ENCODE measurements around the gene IQCF5. TPM values are rescaled to one million over a fixed set of nuclear protein-coding genes. Genes with fewer than 3 reads are reported as not detected.

IQCF5 gene
- total and polyA plus RNA-seq, 4 donors: not detected

DNA sequence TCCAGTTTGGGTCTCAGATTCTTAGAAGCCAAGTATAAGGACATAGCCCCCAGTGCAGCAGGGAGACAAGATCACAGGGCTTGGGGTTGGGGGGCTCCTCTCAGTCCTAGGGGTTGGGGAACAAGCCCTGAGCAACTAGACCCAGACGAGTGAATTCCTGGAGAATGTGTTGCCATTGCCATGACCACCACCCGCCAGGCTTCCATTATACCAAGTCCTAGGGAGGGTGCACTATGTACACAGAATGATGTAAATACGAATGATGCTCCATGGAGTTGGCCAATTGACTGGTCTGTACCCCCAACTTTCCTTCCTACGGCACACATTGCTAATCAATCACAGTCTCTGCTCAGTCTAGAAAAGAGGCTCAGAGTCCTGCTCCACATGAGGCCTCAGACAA lies 19.0 kb upstream of the IQCF5 start:
- Histone ChIP-seq H3K27me3 (ENCODE audit: control insufficient read depth in 4 of 4, insufficient read depth in 4 of 4, low read length in 3 of 4) (peaks cover 0 to 9% (median 0%) of the 10 kb centered on the region in 4 donors), H3K4me1 (ENCODE audit: control insufficient read depth in 4 of 4, insufficient read depth in 4 of 4, low read length in 3 of 4) (no peaks in the 10 kb centered on the region)
- WGBS: 78% methylated on average over 4 of the region's 4 CpGs

DNA sequence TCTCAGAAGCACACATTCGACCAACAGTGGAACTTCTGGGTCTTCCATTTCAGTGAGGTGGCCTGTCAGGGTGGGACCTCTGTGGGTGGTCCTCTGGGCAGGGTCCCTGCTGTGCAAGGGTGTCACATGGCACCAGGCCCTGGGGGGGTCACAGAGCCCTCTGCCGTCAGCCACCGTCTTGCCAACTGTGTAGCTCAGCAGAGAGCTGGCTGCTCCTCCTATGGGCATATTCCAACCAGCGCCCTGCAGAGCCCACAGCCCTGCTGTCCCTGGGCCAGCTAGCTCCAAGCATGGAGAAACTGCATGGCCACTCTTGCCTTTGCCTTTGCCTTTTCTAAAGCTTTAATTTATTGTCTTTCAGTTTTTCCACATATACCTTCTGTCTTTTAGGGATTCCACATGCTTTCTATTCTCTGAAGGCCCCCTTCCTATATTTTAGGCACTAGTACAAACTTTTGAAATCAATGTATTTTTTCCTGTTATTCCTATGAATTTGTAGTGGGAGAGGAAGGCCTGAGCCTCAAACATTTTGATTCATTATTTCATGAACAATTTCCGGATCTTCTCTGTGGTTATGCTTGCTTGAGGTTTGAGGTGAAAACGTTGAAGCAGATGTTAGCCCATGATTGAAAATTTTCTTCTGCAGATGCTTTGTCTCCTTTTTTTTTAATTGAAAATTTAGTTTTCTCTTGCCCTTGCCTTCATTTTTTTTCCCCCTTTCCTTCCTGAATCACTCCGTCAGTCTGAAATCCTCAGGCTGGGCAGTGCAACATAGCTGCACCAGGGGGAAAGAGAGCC lies 16.0 kb upstream of the IQCF5 start:
- WGBS: 75% methylated on average over 7 of the region's 7 CpGs
- Histone ChIP-seq H3K4me3 (ENCODE audit: low read depth in 1 of 3, low read length in 3 of 3) (no peak overlapping the region), H3K9me3 (ENCODE audit: control insufficient read depth in 4 of 4, low read length in 3 of 4) (no peaks in the 10 kb centered on the region), H3K4me1 (ENCODE audit: control insufficient read depth in 4 of 4, insufficient read depth in 4 of 4, low read length in 3 of 4) (no peaks in the 10 kb centered on the region), H3K27ac (ENCODE audit: low read depth in 1 of 2, low read length in 2 of 2) (no peak overlapping the region), H3K9ac (ENCODE audit: low read depth in 1 of 2, low read length in 2 of 2) (no peak overlapping the region), H3K36me3 (ENCODE audit: control insufficient read depth in 4 of 4, insufficient read depth in 3 of 4, low read depth in 1 of 4, low read length in 3 of 4) (no peaks in the 10 kb centered on the region), H3K27me3 (ENCODE audit: control insufficient read depth in 4 of 4, insufficient read depth in 4 of 4, low read length in 3 of 4) (peaks cover 0 to 3% (median 0%) of the 10 kb centered on the region in 4 donors)
- no peak for DNase-seq (ENCODE audit: low spot score)
- TF ChIP-seq YY1 (IDR thresholded peaks at IDR 0.05): no peak
- no peak for TF ChIP-seq FOXA2 (IDR thresholded peaks at IDR 0.05)
- TF ChIP-seq FOXA1 (IDR thresholded peaks at IDR 0.05): no peak
- TF ChIP-seq GABPA (IDR thresholded peaks at IDR 0.05 in 1 of 2, conservative IDR thresholded peaks at IDR 0.05 in 1 of 2): no peak
- TF ChIP-seq HNF4G (IDR thresholded peaks at IDR 0.05): no peak
- no peak for TF ChIP-seq RAD21 (IDR thresholded peaks at IDR 0.05)
- TF ChIP-seq EGR1 (IDR thresholded peaks at IDR 0.05; ENCODE audit: low read depth in 2 of 2): no peak
- TF ChIP-seq, protein P1, sequence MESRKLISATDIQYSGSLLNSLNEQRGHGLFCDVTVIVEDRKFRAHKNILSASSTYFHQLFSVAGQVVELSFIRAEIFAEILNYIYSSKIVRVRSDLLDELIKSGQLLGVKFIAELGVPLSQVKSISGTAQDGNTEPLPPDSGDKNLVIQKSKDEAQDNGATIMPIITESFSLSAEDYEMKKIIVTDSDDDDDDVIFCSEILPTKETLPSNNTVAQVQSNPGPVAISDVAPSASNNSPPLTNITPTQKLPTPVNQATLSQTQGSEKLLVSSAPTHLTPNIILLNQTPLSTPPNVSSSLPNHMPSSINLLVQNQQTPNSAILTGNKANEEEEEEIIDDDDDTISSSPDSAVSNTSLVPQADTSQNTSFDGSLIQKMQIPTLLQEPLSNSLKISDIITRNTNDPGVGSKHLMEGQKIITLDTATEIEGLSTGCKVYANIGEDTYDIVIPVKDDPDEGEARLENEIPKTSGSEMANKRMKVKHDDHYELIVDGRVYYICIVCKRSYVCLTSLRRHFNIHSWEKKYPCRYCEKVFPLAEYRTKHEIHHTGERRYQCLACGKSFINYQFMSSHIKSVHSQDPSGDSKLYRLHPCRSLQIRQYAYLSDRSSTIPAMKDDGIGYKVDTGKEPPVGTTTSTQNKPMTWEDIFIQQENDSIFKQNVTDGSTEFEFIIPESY (IDR thresholded peaks at IDR 0.05): no peak
- no peak for TF ChIP-seq JUND (IDR thresholded peaks at IDR 0.05)
- TF ChIP-seq, protein P2, sequence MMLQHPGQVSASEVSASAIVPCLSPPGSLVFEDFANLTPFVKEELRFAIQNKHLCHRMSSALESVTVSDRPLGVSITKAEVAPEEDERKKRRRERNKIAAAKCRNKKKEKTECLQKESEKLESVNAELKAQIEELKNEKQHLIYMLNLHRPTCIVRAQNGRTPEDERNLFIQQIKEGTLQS (IDR thresholded peaks at IDR 0.05): no peak
- TF ChIP-seq NR2F2 (IDR thresholded peaks at IDR 0.05): no peak
- TF ChIP-seq SP1 (IDR thresholded peaks at IDR 0.05): no peak

More for the DNA sequence above, 19.0 kb upstream of the IQCF5 start:
- Histone ChIP-seq H3K9ac (ENCODE audit: low read depth in 1 of 2, low read length in 2 of 2) (no peak overlapping the region), H3K36me3 (ENCODE audit: control insufficient read depth in 4 of 4, insufficient read depth in 3 of 4, low read depth in 1 of 4, low read length in 3 of 4) (no peaks in the 10 kb centered on the region), H3K27ac (ENCODE audit: low read depth in 1 of 2, low read length in 2 of 2) (no peak overlapping the region), H3K9me3 (ENCODE audit: control insufficient read depth in 4 of 4, low read length in 3 of 4) (no peaks in the 10 kb centered on the region), H3K4me3 (ENCODE audit: low read depth in 1 of 3, low read length in 3 of 3) (no peak overlapping the region)
- DNase-seq (ENCODE audit: low spot score): no peak
- TF ChIP-seq NR2F2 (IDR thresholded peaks at IDR 0.05): no peak
- no peak for TF ChIP-seq HNF4G (IDR thresholded peaks at IDR 0.05)
- TF ChIP-seq FOXA1 (IDR thresholded peaks at IDR 0.05): no peak
- TF ChIP-seq SP1 (IDR thresholded peaks at IDR 0.05): no peak
- TF ChIP-seq EGR1 (IDR thresholded peaks at IDR 0.05; ENCODE audit: low read depth in 2 of 2): no peak
- TF ChIP-seq JUND (IDR thresholded peaks at IDR 0.05): no peak
- TF ChIP-seq, protein P2 (IDR thresholded peaks at IDR 0.05): no peak
- TF ChIP-seq, protein P3, sequence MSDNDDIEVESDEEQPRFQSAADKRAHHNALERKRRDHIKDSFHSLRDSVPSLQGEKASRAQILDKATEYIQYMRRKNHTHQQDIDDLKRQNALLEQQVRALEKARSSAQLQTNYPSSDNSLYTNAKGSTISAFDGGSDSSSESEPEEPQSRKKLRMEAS (IDR thresholded peaks at IDR 0.05): no peak
- TF ChIP-seq, protein P4, sequence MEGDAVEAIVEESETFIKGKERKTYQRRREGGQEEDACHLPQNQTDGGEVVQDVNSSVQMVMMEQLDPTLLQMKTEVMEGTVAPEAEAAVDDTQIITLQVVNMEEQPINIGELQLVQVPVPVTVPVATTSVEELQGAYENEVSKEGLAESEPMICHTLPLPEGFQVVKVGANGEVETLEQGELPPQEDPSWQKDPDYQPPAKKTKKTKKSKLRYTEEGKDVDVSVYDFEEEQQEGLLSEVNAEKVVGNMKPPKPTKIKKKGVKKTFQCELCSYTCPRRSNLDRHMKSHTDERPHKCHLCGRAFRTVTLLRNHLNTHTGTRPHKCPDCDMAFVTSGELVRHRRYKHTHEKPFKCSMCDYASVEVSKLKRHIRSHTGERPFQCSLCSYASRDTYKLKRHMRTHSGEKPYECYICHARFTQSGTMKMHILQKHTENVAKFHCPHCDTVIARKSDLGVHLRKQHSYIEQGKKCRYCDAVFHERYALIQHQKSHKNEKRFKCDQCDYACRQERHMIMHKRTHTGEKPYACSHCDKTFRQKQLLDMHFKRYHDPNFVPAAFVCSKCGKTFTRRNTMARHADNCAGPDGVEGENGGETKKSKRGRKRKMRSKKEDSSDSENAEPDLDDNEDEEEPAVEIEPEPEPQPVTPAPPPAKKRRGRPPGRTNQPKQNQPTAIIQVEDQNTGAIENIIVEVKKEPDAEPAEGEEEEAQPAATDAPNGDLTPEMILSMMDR (IDR thresholded peaks at IDR 0.05; ENCODE audit: low read depth, low read length, missing input control): no peak
- no peak for TF ChIP-seq RAD21 (IDR thresholded peaks at IDR 0.05)
